DND-41 (cell line): ENCODE measurements around the gene FLOT1.
A peak's percentile ranks its signal among the peaks of the same experiment; 100 is the strongest.

ENCODE experiments used
- ATAC-seq: fragments of 200-7000 bp; cut with Tn5 transposase; 3 replicates; pipeline ENCODE4 v1.9.1; 2021; ENCODE audit warnings: low read depth; ENCODE audit not compliant: insufficient read depth
- DNase-seq: peaks from one replicate; pipeline ENCODE4 v3.0.0-alpha.2; 2020
- H2AFZ ChIP-seq: 2 replicates; pipeline ENCODE4 v1.6.0; 2012; ENCODE audit warnings: low read depth, low read length
- H3K27ac ChIP-seq: 2 replicates; pipeline ENCODE4 v1.5.1; 2012; ENCODE audit warnings: low read length, inconsistent platforms
- H3K27me3 ChIP-seq: fragments of 200-600 bp; sonication (generic); 2 replicates; pipeline ENCODE4 v1.6.0; 2012; ENCODE audit warnings: low read length, mild to moderate bottlenecking, inconsistent platforms; ENCODE audit not compliant: insufficient read depth, poor library complexity
- H3K36me3 ChIP-seq: 2 replicates; pipeline ENCODE4 v1.5.1; 2012; ENCODE audit warnings: low read length, inconsistent platforms; ENCODE audit not compliant: insufficient read depth
- H3K4me1 ChIP-seq: 2 replicates; pipeline ENCODE4 v1.5.1; 2012; ENCODE audit warnings: mild to moderate bottlenecking, low read length; ENCODE audit not compliant: insufficient read depth
- H3K4me2 ChIP-seq: 2 replicates; pipeline ENCODE4 v1.6.0; 2012; ENCODE audit warnings: mild to moderate bottlenecking, moderate library complexity, low read length, inconsistent platforms; ENCODE audit not compliant: insufficient read depth
- H3K4me3 ChIP-seq, 2 experiments: fragments of 200-600 bp in 1 of 2; shearing (Covaris generic) in 1 of 2; 2 replicates each; pipeline ENCODE4 v1.5.1; 2012 to 2016; ENCODE audit warnings: inconsistent platforms in 2 of 2, low read length in 2 of 2, mild to moderate bottlenecking in 2 of 2, low read depth in 1 of 2, moderate library complexity in 1 of 2
- H3K79me2 ChIP-seq: 2 replicates; pipeline ENCODE4 v1.6.0; 2012; ENCODE audit warnings: low read length, inconsistent platforms; ENCODE audit not compliant: insufficient read depth
- H3K9ac ChIP-seq: 2 replicates; pipeline ENCODE4 v1.6.0; 2012; ENCODE audit warnings: low read depth, mild to moderate bottlenecking, inconsistent platforms, low read length, moderate library complexity
- H3K9me3 ChIP-seq: 2 replicates; pipeline ENCODE4 v1.5.1; 2012; ENCODE audit warnings: low read length, moderate library complexity, mild to moderate bottlenecking, inconsistent platforms; ENCODE audit not compliant: insufficient read depth, severe bottlenecking
- H4K20me1 ChIP-seq: 2 replicates; pipeline ENCODE4 v1.6.0; 2012; ENCODE audit warnings: low read length; ENCODE audit not compliant: insufficient read depth
- CTCF ChIP-seq: IDR thresholded peaks from 2 replicates; pipeline ENCODE4 v1.5.1; 2012; ENCODE audit warnings: borderline replicate concordance, low read length, moderate library complexity, mild to moderate bottlenecking; ENCODE audit not compliant: poor library complexity, severe bottlenecking; ENCODE audit errors: extremely low read depth
- EZH2 ChIP-seq: IDR thresholded peaks from 3 replicates; pipeline ENCODE4 v1.6.1; 2012; ENCODE audit warnings: borderline replicate concordance, low read depth, mild to moderate bottlenecking, moderate library complexity, low read length, inconsistent platforms; ENCODE audit not compliant: severe bottlenecking

Gene FLOT1

GRCh38 chr6:30741789-30742315 lies 635 bp downstream of the FLOT1 start:
- TF ChIP-seq EZH2, result no peak
- no peak for TF ChIP-seq CTCF
- Histone ChIP-seq H3K9me3 (no peaks in the 10 kb centered on the region), H3K4me1 (peaks cover 75% of the 10 kb centered on the region), H3K27ac (peak overlapping the region; percentile 73), H3K79me2 (peaks cover 34% of the 10 kb centered on the region), H3K27me3 (peaks cover 17% of the 10 kb centered on the region), H3K36me3 (peaks cover 31% of the 10 kb centered on the region), H4K20me1 (peaks cover 9% of the 10 kb centered on the region; the same call in 1 of the 2 replicates), H3K4me2 (peak overlapping the region; percentile 77), H3K4me3 (peak overlapping the region; percentile 68 to 92; a peak in 3 of 4 replicates), H2AFZ (peak overlapping the region; percentile 77), H3K9ac (peak overlapping the region; percentile 73)
- no peak for DNase-seq
- peak; percentile 4 for ATAC-seq

- no peaks in the 10 kb centered on the region for H3K9me3 ChIP-seq
- H3K9ac ChIP-seq, result peak overlapping the region; percentile 73
- DNase-seq (no peak), ATAC-seq (no peak)
- TF ChIP-seq EZH2 (no peak), CTCF (peak; percentile 15)
- peak overlapping the region; percentile 68 to 92; a peak in 3 of 4 replicates for H3K4me3 ChIP-seq
- H3K4me1 ChIP-seq, result peaks cover 77% of the 10 kb centered on the region
- peaks cover 36% of the 10 kb centered on the region for H3K79me2 ChIP-seq
- H2AFZ ChIP-seq, result no peak overlapping the region
- peak overlapping the region; percentile 73 for H3K27ac ChIP-seq
- H3K36me3 ChIP-seq, result peaks cover 33% of the 10 kb centered on the region
- peaks cover 9% of the 10 kb centered on the region; the same call in 1 of the 2 replicates for H4K20me1 ChIP-seq
- peaks cover 17% of the 10 kb centered on the region for H3K27me3 ChIP-seq
- H3K4me2 ChIP-seq, result peak overlapping the region; percentile 77
Measured at GRCh38 chr6:30741063-30741779, 1.3 kb downstream of the FLOT1 start.

- no peak overlapping the region for H3K4me3 ChIP-seq
- no peak for TF ChIP-seq EZH2
- no peak for TF ChIP-seq CTCF
- DNase-seq, result no peak
- peaks cover 40% of the 10 kb centered on the region for H3K36me3 ChIP-seq
- no peak overlapping the region; the same call in 1 of the 2 replicates for H3K9ac ChIP-seq
- peaks cover 77% of the 10 kb centered on the region for H3K4me1 ChIP-seq
- H3K27me3 ChIP-seq, result peaks cover 17% of the 10 kb centered on the region
- H3K27ac ChIP-seq, result no peak overlapping the region
- no peaks in the 10 kb centered on the region for H3K9me3 ChIP-seq
- H2AFZ ChIP-seq, result no peak overlapping the region
- 0 out of 2 replicates have a peak overlapping the region, but pooled peaks have one; percentile 77 for H3K4me2 ChIP-seq
- peaks cover 42% of the 10 kb centered on the region for H3K79me2 ChIP-seq
- no peak for ATAC-seq
- peaks cover 9% of the 10 kb centered on the region; the same call in 1 of the 2 replicates for H4K20me1 ChIP-seq
Measured at GRCh38 chr6:30740540-30740870, 2.0 kb downstream of the FLOT1 start.
